Spleen (tissue), 11 donors: Measurements from ENCODE around the gene RNF150. TPM values are rescaled to one million over a fixed set of nuclear protein-coding genes. Genes with fewer than 3 reads are reported as not detected.

Experiments
- DNase-seq: peaks from one replicate; pipeline ENCODE4 v3.0.0-alpha.2; 2020
- H3K27ac ChIP-seq, 8 donors: fragments of 200-600 bp; sonication (generic) in 7 of 8; 1 replicate in 4 of 8; 2 replicates in 4 of 8; pipeline versions ENCODE4 v1.5.0 to v1.8.0; 2016 to 2021; ENCODE audit warnings: inconsistent platforms in 4 of 8, mild to moderate bottlenecking in 4 of 8, moderate library complexity in 1 of 8
- H3K27me3 ChIP-seq, 7 donors: fragments of 200-600 bp; sonication (generic) in 6 of 7; replicated peaks in 1 of 7; 1 replicate in 4 of 7; 2 replicates in 3 of 7; pipeline versions ENCODE4 v1.5.0 to v1.8.0; 2016 to 2021; ENCODE audit warnings: inconsistent platforms in 3 of 7, mild to moderate bottlenecking in 1 of 7
- H3K36me3 ChIP-seq, 6 donors: fragments of 200-600 bp; sonication (generic) in 5 of 6; 1 replicate in 4 of 6; 2 replicates in 2 of 6; pipeline versions ENCODE4 v1.5.0 to v1.8.0; 2016 to 2021; ENCODE audit warnings: inconsistent platforms in 2 of 6
- H3K4me1 ChIP-seq, 6 donors: fragments of 200-600 bp; sonication (generic) in 5 of 6; 1 replicate in 3 of 6; 2 replicates in 3 of 6; pipeline versions ENCODE4 v1.5.0 to v1.8.0; 2016 to 2021; ENCODE audit warnings: inconsistent platforms in 3 of 6
- H3K4me3 ChIP-seq, 8 donors: fragments of 200-600 bp; sonication (generic) in 7 of 8; 1 replicate in 4 of 8; 2 replicates in 4 of 8; pipeline versions ENCODE4 v1.5.0 to v1.8.0; 2016 to 2021; ENCODE audit warnings: inconsistent platforms in 4 of 8, mild to moderate bottlenecking in 4 of 8, moderate library complexity in 2 of 8
- H3K9me3 ChIP-seq, 8 donors: fragments of 200-600 bp; sonication (generic) in 7 of 8; 1 replicate in 4 of 8; 2 replicates in 4 of 8; pipeline versions ENCODE4 v1.5.0 to v1.8.0; 2016 to 2021; ENCODE audit warnings: inconsistent platforms in 4 of 8
- POLR2A ChIP-seq, 3 donors: fragments of 450-650 bp; IDR thresholded peaks; one replicate each; pipeline ENCODE4 v1.5.1; 2017; ENCODE audit warnings: antibody characterized with exemption in 3 of 3, mild to moderate bottlenecking in 1 of 3
- POLR2AphosphoS5 ChIP-seq, 3 donors: sonication (generic); formaldehyde crosslinking; IDR thresholded peaks; one replicate each; pipeline ENCODE4 v1.5.1; 2017; ENCODE audit warnings: antibody characterized with exemption in 3 of 3
- WGBS, 5 donors: extraction: QIAGEN DNeasy Blood & Tissue Kit in 3 of 5; methylation state at CpG; one replicate each; pipeline versions ENCODE4 v1.1.5 to v1.1.7; 2013 to 2018; 5-methylcytosine and 5-hydroxymethylcytosine counted together
- intact Hi-C: fragments of 100-400 bp; cut with DNase I; formaldehyde crosslinking; loops from one replicate; pipeline ENCODE4 v1.15.0; 2023; ENCODE audit warnings: low total_unique reads
- polyA plus RNA-seq, 3 donors: library from polyadenylated mRNA; stranded (reverse); fragments of 200-250 nt; gene quantifications; one replicate each; pipeline ENCODE4 v1.2.1, GENCODE V29; 2013
- total RNA-seq, 7 donors: library from RNA; depleted of rRNA in 3 of 7; stranded (reverse); fragments of >200 nt in 3 of 7; fragmentation: NEBNext Ultra II Directional in 4 of 7; extraction: Animal tissue kit (Norgen Biotek cat#: 25700) in 4 of 7; gene quantifications; one replicate each; pipeline versions ENCODE4 v1.1.0 to v1.2.1, GENCODE V29; 2016 to 2021
- TF ChIP-seq, protein P1 (sequence below), 11 experiments: fragments of 200-600 bp in 7 of 11; fragments of 450-650 bp in 4 of 11; sonication (generic) in 4 of 11; IDR thresholded peaks in 8 of 11; conservative IDR thresholded peaks in 3 of 11; 1 replicate in 7 of 11; 2 replicates in 4 of 11; pipeline versions ENCODE4 v1.4.0 to v1.8.0; 2016 to 2021; ENCODE audit warnings: antibody characterized with exemption in 11 of 11, inconsistent platforms in 4 of 11, mild to moderate bottlenecking in 1 of 11
- donor health status: healthy with polysubstance abuse.
- donor health status: DM: no; HTN: no; CAD: no; lungs with moderate emphysema.
- donor health status: DM: no; HTN: no; CAD: no.
- donor health status: Bipolar disorder and iron deficiency.
- donor health status: healthy.
- donor health status: DM: no; HTN: no; CAD: no.
- donor health status: DM: yes; HTN: yes; CAD: no.

RNF150 gene
- total and polyA plus RNA-seq, 10 donors, result 1.2 to 42.1 (median 19.2) TPM

DNA sequence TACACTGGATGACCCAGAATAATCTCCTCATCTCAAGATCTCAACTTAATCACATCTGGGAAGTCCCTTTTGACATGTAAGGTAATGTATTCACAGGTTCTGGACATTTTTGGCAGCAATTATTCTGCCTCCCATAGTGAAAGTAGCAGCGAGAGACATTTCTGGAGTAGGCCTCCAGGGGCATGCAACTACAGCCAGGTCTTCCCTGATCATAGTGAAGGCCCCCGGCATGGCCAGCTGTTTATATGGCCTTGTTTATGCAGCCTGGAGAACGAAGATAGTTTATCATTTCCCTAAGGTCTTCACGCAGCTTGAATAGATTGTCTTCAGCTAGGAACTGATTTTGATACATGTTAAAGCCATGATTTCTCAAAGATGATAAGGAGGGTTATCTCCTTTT is 139.9 kb downstream of the RNF150 start:
- 64 to 84% (median 68%) methylated on average over 4 of the region's 4 CpGs for WGBS, 5 donors
- Histone ChIP-seq H3K9me3 (no peaks in the 10 kb centered on the region), H3K36me3 (no peaks in the 10 kb centered on the region), H3K27ac (peak overlapping the region in 5 of 8 donors; percentile 1 to 46 (median 34)), H3K27me3 (no peaks in the 10 kb centered on the region), H3K4me1 (peaks cover 0 to 25% (median 0%) of the 10 kb centered on the region in 6 donors), H3K4me3 (no peak overlapping the region)
- no peak for DNase-seq
- intact Hi-C loops, result no loop called here
- TF ChIP-seq POLR2A (IDR thresholded peaks at IDR 0.05) (no peak), POLR2AphosphoS5 (IDR thresholded peaks at IDR 0.05) (no peak)
- TF ChIP-seq, protein P1, sequence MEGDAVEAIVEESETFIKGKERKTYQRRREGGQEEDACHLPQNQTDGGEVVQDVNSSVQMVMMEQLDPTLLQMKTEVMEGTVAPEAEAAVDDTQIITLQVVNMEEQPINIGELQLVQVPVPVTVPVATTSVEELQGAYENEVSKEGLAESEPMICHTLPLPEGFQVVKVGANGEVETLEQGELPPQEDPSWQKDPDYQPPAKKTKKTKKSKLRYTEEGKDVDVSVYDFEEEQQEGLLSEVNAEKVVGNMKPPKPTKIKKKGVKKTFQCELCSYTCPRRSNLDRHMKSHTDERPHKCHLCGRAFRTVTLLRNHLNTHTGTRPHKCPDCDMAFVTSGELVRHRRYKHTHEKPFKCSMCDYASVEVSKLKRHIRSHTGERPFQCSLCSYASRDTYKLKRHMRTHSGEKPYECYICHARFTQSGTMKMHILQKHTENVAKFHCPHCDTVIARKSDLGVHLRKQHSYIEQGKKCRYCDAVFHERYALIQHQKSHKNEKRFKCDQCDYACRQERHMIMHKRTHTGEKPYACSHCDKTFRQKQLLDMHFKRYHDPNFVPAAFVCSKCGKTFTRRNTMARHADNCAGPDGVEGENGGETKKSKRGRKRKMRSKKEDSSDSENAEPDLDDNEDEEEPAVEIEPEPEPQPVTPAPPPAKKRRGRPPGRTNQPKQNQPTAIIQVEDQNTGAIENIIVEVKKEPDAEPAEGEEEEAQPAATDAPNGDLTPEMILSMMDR (IDR thresholded peaks at IDR 0.05 in 8 of 11, conservative IDR thresholded peaks at IDR 0.05 in 3 of 11), result no peak

DNA sequence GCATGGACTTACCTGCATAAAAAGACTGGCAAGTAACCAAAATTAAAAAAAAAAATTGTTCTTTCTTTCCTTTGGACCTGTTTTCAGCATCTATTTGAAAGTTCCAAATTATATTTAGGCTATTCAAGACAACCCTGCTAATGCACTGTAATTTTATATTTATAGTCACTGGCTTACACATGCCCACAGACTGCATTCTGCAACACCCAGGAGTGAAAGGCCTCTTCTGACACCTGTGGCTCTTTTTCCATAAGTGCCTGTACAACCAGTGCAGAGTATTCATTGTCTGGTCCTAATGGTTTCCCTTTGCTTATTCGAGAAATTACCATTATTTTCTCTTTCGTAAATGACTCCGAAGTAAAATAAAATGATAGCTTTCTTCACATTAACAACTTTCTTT is 143.3 kb downstream of the RNF150 start:
- no peak for TF ChIP-seq POLR2AphosphoS5 (IDR thresholded peaks at IDR 0.05)
- TF ChIP-seq, protein P1 (IDR thresholded peaks at IDR 0.05 in 8 of 11, conservative IDR thresholded peaks at IDR 0.05 in 3 of 11), result no peak
- TF ChIP-seq POLR2A (IDR thresholded peaks at IDR 0.05), result no peak
- Histone ChIP-seq H3K27ac (no peak overlapping the region), H3K27me3 (no peaks in the 10 kb centered on the region), H3K4me3 (no peak overlapping the region), H3K4me1 (peaks cover 0 to 22% (median 2%) of the 10 kb centered on the region in 6 donors), H3K36me3 (no peaks in the 10 kb centered on the region), H3K9me3 (peaks cover 0 to 5% (median 0%) of the 10 kb centered on the region in 8 donors)
- intact Hi-C loops, result no loop called here
- WGBS, 5 donors, result 87 to 96% (median 93%) methylated on average over 3 of the region's 3 CpGs
- no peak for DNase-seq

DNA sequence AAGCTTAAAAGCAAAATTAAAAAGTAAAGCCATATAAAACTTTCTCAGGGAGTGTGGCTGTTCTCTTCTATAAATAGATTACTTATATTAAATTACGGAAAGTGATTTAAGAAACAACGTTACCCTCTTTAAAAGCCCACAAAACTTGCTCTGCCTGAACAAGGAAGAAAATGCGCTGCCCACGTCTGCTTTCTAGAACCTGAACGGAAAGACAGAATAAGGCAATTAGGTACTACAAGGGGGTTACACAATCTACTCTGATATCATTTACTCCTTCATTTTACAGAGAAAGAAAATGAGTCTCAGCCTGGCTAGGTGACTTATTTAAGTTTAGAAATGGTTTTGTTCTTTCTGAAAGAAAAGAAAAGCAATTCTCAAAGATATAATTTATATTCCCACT is 147.2 kb downstream of the RNF150 start:
- TF ChIP-seq, protein P1 (IDR thresholded peaks at IDR 0.05 in 8 of 11, conservative IDR thresholded peaks at IDR 0.05 in 3 of 11), result no peak
- no peak for TF ChIP-seq POLR2A (IDR thresholded peaks at IDR 0.05)
- TF ChIP-seq POLR2AphosphoS5 (IDR thresholded peaks at IDR 0.05), result no peak
- Histone ChIP-seq H3K4me3 (no peak overlapping the region), H3K27me3 (no peaks in the 10 kb centered on the region), H3K27ac (no peak overlapping the region), H3K9me3 (peaks cover 0 to 5% (median 0%) of the 10 kb centered on the region in 8 donors), H3K4me1 (peaks cover 0 to 7% (median 1%) of the 10 kb centered on the region in 6 donors), H3K36me3 (no peaks in the 10 kb centered on the region)
- intact Hi-C loops, result no loop called here
- WGBS, 5 donors, result 64 to 80% (median 71%) methylated on average over 5 of the region's 5 CpGs
- DNase-seq, result no peak

DNA sequence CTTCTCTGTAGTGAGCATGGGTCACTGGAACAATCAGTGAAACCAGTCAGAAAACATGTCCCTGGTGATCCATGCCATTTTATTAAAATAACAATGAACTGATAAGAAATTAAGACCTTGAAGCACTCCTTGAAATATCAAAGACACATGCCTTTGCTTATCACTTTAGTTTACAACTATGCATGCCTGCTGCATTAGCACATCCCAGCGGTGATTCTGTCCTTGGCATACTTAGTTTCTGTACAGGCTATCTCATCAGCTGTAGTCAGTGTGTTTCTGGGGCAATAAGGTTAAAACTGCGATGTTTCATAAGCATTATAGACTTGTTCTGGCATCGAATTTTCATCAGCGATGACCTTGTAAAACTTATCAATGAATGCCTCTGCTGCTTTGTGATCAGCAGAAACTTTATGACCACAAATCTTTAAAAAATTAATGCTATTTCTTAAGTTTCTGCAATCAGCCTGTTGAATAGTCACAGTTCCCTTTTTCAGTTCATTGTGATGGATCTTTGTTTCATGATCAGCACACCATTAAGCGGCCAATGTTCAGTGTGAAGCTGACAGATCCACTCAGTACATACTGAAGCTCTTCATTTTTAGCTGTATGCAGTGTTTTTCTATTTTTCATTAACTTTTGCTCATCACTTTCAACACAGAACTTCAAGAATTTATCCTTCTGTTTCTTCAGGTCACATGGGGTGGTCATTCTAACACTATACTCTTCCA is 150.5 kb downstream of the RNF150 start:
- Histone ChIP-seq H3K27me3 (no peaks in the 10 kb centered on the region), H3K9me3 (no peaks in the 10 kb centered on the region), H3K36me3 (no peaks in the 10 kb centered on the region), H3K4me1 (peaks cover 0 to 7% (median 1%) of the 10 kb centered on the region in 6 donors), H3K4me3 (no peak overlapping the region), H3K27ac (no peak overlapping the region)
- WGBS, 5 donors, result 76 to 92% (median 87%) methylated on average over 5 of the region's 5 CpGs
- TF ChIP-seq POLR2AphosphoS5 (IDR thresholded peaks at IDR 0.05), result no peak
- TF ChIP-seq, protein P1 (IDR thresholded peaks at IDR 0.05 in 8 of 11, conservative IDR thresholded peaks at IDR 0.05 in 3 of 11), result no peak
- TF ChIP-seq POLR2A (IDR thresholded peaks at IDR 0.05), result no peak
- intact Hi-C loops, result no loop called here
- DNase-seq, result no peak
